HCEC 1CT (cell line): ENCODE measurements around the gene SLMAP.

Source experiments
- DNase-seq: peaks from one replicate; pipeline ENCODE4 v3.0.0-alpha.2; 2017

The SLMAP gene

GRCh38 chr3:57755368-57755675 is 787 bp upstream of the SLMAP start:
- DNase-seq = peak; percentile 31

DNA sequence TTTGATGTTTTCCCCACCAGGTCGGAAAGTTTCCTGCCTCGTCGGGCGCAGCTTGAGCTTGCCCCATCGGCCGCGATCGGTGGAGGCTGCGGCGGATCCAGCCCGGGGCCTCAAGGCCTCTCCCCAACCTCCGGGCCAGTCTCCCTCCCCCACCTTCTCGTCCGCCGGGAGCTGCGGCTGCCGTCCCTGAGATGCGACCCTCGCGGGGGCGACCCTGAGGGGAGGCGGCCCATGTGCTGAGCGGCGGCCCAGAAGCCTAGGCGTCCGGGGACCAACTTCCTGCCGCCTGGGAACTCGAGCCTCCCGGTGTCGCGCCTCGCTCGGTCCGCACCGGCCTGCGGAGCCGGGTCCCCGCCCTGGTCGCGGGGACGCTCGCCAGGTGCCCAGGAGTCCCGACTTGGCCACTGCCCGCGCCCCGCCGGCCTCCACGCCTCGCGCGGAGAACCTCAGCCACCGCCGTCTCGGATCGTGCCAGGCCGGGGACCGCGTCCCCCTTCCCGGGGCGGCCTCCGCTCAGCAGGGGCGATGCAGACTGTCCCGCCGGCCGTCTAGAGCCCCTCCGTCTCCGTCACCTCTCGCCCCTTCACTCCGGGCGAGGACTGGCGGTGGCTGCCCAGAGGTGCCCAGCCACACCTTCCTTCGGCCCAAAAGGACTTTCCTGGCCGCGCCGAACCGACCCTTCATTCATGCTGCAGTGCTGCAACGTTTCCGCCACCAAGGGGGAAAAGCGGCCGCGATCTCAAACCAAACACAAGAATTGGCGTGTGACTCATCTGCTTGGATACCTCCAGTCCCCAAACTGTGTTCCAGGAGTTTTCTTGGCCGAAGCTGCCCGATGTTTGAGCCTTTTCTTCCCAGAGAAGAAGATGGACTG is 656 bp downstream of the SLMAP start:
- DNase-seq = peak; percentile 75

GRCh38 chr3:57757642-57758297 is 1.7 kb downstream of the SLMAP start:
- no peak for DNase-seq

DNA sequence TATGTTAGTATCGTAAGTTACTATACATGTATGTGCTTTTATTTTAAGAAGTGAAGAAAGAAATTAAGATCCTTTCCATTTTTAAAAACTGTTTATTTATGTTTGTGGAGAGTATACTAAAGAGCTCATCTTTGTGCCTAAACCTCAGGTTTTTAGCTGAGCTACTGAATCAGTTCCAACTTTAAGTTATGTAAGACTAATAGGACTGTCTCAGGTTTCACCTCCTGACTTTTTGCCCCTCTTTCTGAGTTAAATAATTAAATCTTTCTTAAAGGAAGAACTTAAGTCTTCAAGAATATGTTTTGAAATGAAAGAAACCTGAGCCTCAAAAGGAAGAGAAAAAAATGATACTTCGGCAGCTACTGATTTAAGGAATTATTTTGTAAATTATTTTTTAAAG is 2.6 kb downstream of the SLMAP start:
- no peak for DNase-seq

DNA sequence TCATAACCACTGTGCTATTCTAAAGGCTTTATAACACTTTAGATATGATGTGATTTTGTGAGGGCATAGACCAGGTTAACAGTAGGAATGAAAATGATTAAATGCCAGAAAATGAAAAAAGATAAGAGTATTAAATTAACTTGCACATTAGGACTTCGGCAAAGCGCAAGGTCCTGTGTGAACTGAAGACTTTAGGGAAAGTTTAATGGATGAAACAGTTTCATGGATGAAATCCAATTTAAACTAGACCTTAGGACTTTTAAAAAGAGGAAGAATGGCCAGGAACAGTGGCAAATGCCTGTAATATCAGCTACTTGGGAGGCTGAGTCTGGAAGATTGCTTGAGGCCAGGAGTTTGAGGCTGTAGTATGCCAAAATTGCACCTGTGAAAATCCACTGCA is 8.7 kb downstream of the SLMAP start:
- DNase-seq = no peak

DNA sequence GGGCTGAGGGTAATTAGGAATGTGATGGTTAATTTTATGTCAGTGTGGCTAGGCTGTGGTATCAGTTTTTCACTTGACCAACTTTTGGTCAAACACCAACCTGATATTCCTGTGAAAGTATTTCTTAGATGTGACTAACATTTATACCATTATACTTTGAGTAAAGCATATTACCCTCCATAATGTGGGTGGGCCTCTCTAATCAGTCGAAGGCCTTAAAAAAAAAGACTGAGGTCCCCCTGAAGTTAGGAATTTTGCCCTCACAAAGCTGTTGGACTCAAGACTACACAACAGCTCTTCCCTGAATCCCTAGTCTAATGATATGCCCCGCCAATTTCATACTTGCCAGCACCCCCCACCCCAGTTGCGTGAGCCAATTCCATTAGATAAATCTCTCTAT is 12.5 kb downstream of the SLMAP start:
- DNase-seq = no peak

- no peak for DNase-seq
Observed at GRCh38 chr3:57770009-57770827, 14.1 kb downstream of the SLMAP start.

GRCh38 chr3:57772251-57772650 is 16.1 kb downstream of the SLMAP start:
- no peak for DNase-seq

DNA sequence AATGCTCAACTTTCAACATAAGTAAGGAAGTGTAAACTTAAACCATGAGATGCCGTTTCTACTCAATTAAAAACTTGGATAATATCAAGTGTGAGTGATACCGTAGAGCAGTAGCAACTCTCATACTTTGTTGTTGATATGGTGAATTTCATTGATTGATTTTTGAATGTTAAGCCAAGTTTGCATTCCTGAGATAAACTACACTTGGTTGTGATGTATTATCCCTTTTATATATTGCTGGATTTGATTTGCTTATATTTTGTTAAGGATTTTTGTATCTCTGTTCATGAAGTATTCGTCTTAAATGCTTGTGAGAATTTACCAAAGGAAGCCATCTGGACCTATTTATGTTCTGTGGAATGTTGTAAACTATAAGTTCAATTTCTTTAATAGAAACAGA is 21.7 kb downstream of the SLMAP start:
- no peak for DNase-seq

GRCh38 chr3:57778494-57778893 is 22.4 kb downstream of the SLMAP start:
- no peak for DNase-seq

DNA sequence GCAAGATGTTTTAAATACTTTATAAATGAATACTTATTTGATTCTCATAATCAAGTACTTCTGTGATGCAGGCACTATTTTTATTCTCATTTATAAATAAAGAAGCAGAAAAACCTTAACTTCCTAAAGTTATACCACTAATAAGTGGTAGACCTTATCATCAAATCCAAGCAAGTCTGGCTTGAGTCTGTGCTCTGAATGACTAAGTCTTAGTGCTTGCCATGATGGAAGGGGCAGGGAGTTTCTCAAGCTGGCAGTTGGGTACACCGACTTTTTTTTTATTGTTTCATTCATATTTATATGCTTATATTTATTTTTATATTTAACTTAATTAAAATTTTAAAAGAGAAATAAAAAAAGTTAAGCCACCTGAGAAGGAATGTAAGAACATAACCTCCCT is 23.6 kb downstream of the SLMAP start:
- no peak for DNase-seq

DNA sequence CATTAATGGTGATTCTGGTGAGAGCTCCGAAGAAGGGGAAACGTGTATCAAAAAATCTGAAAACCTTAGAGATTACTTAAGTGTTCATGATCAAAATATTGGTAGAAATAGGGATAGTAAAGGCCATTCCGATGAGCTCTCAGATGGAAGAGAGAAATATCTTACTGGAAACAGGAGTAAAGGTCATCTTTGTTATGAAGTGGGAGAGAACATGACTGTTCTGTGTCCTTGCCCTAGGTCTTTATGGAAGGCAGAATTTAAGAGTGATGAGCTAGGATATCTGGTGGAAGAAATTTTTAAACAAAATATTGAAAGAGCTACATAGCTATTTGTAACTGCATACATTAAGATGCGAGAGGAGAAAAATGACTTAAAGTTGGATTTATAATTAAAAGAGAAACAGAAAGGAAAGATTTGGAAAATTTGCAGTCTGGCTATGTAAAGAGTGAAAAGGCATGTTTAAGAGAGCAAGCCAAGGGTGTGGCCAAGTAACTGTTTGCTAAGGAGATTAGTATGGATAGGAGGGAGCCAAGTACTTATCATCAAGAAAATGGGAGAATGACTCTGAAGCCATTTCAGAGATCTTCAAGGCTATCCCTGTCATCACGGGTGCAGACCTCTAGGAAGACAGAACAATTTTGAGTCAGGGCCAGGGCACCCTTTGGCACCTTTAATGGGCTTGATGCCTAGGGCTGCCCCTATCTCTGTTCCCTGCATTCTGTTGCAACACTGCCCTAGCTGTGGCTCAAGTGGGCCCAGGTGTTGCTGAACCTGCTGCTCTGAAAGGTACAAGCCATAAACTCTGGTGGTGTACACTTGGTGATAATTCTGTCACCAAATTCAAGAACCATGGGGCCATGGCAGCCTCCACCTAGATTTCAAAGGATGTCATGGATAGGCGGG is 27.3 kb downstream of the SLMAP start:
- DNase-seq = no peak

- DNase-seq = no peak
Observed at GRCh38 chr3:57784089-57784735, 28.1 kb downstream of the SLMAP start.

GRCh38 chr3:57785446-57785845 is 29.3 kb downstream of the SLMAP start:
- DNase-seq = no peak

GRCh38 chr3:57787867-57788623 is 31.9 kb downstream of the SLMAP start:
- no peak for DNase-seq

DNA sequence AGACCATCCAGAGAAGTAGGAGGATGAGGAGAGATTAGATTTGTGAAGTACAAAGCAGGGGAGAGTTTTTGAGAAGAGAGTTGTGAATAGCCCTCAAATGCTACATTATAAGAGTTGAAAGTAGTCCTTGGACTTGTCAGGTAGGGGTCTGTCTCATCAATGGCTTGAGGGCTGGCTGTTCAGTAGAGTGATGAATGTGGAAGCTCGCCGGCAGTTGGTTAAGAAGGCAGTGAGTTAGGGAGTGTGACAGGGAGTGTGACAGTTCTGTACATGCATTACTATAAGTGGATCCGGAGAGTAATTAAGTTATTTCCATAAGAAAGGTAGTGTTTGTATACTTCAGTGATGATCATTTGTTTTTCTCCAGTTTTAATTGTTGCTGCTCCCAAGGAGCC is 32.5 kb downstream of the SLMAP start:
- DNase-seq = no peak

- DNase-seq = no peak
Observed at GRCh38 chr3:57791245-57791644, 35.1 kb downstream of the SLMAP start.

DNA sequence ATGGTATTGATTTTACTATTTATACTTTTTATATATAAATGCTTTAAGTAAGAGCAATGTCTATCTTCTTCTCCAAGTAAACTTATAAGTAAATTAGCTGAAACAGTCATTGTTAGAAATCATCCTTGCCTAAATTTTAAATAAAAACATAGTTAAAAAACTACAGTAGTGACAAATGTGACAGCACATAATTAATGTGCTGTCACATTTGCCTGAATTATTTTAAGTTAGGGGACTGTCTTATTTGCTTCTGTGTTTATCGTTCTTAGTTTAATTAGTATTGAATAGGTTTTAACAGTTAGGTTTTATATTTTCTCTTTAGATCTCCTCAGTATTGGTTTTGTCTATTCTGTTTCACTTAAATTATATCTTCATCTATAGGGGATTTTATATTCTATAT is 36.1 kb downstream of the SLMAP start:
- no peak for DNase-seq

- DNase-seq = peak; percentile 17
Observed at GRCh38 chr3:57793737-57794187, 37.7 kb downstream of the SLMAP start.

- no peak for DNase-seq
Observed at GRCh38 chr3:57794501-57794900, 38.4 kb downstream of the SLMAP start.

- no peak for DNase-seq
Observed at GRCh38 chr3:57794951-57795350, 38.8 kb downstream of the SLMAP start.
